Mammary epithelial cell (primary cell): ENCODE measurements around the gene SCN1B.
"Not testable (repeated sequence)": the region's sequence is repeated elsewhere in the genome, so short reads cannot be mapped to it uniquely, and the experiment has no call there.

ENCODE experiments used
- CTCF ChIP-seq, 2 donors: IDR thresholded peaks in 1 of 2; conservative IDR thresholded peaks in 1 of 2; 2 replicates each; pipeline ENCODE4 v1.5.1; 2011 to 2012; ENCODE audit warnings: inconsistent platforms in 2 of 2, low read length in 2 of 2, mild to moderate bottlenecking in 2 of 2, control low read depth in 1 of 2, low read depth in 1 of 2; ENCODE audit not compliant: insufficient read depth in 1 of 2; ENCODE audit errors: extremely low read depth in 1 of 2
- EZH2 ChIP-seq: IDR thresholded peaks from 2 replicates; pipeline ENCODE4 v1.6.1; 2012; ENCODE audit warnings: low read length, inconsistent platforms, borderline replicate concordance

GRCh38 chr19:34992582-34992981, 37.7 kb upstream of the SCN1B start:
- not testable (repeated sequence) for TF ChIP-seq CTCF (conservative IDR thresholded peaks at IDR 0.05 in 1 of 2, IDR thresholded peaks at IDR 0.05 in 1 of 2; ENCODE audit: extremely low read depth in 1 of 2, insufficient read depth in 1 of 2, low read depth in 1 of 2, low read length in 2 of 2); EZH2
